ENCODE results near the gene LMAN1. TPM values are rescaled to one million over a fixed set of nuclear protein-coding genes. Genes with fewer than 3 reads are reported as not detected.

The LMAN1 gene
- total RNA-seq, 2 donors from 2014 or later: 86.6 to 86.7 TPM

DNA sequence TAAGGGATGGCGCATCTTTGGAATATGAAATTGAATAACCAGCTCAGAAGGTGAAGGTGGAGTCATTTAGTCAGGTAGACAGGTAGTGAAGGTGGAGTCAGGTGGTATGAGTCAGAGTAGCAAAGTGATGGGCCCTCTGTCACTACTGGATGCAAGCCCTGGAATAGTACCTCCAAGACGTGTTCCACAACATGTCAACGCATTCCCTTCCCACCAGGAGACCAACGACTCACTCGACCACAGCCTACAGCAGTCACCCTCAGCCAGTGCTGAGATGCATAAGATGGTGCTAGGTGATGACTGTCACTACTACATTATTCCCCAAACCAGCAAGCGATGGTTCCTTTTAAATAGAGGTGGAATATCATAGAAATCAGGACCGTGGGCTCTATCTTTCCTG is 47.4 kb downstream of the LMAN1 start:
- Histone ChIP-seq H3K9me3 (no peaks in the 10 kb centered on the region), H3K27me3 (peaks cover 0 to 7% of the 10 kb centered on the region in 2 donors), H3K4me3 (no peak overlapping the region), H3K36me3 (replicated peaks in 1 of 2; ENCODE audit: insufficient read depth in 1 of 2, low read depth in 2 of 2) (no peaks in the 10 kb centered on the region), H3K27ac (no peak overlapping the region), H3K4me1 (peaks cover 13% of the 10 kb centered on the region)
- WGBS, 2 donors: 78 to 82% methylated on average over 7 of the region's 7 CpGs
- no peak for DNase-seq
- no peak for ATAC-seq
- TF ChIP-seq, protein P1, sequence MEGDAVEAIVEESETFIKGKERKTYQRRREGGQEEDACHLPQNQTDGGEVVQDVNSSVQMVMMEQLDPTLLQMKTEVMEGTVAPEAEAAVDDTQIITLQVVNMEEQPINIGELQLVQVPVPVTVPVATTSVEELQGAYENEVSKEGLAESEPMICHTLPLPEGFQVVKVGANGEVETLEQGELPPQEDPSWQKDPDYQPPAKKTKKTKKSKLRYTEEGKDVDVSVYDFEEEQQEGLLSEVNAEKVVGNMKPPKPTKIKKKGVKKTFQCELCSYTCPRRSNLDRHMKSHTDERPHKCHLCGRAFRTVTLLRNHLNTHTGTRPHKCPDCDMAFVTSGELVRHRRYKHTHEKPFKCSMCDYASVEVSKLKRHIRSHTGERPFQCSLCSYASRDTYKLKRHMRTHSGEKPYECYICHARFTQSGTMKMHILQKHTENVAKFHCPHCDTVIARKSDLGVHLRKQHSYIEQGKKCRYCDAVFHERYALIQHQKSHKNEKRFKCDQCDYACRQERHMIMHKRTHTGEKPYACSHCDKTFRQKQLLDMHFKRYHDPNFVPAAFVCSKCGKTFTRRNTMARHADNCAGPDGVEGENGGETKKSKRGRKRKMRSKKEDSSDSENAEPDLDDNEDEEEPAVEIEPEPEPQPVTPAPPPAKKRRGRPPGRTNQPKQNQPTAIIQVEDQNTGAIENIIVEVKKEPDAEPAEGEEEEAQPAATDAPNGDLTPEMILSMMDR (IDR thresholded peaks at IDR 0.05): no peak
- no peak for TF ChIP-seq POLR2A (IDR thresholded peaks at IDR 0.05)
- intact Hi-C loops (cut with DNase I): no loop called here

DNA sequence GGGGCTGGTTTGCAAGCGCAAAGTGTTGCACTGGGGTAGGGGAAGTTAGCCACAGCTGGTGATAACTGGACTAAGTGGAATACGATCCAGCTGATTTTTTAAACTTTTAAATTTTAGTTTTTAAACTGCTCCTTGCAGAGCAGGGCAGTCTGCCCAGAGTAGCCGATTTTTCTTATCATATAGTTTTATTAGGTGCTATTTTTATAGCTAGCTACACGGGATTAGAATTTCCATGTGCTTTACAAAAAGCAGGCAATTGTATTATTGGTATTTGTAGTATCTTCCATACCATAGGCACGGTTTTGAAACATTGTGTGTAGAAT is 50.2 kb downstream of the LMAN1 start:
- H3K27ac ChIP-seq: no peak overlapping the region
- ATAC-seq (no peak), DNase-seq (no peak)
- no peaks in the 10 kb centered on the region for H3K36me3 ChIP-seq (replicated peaks in 1 of 2; ENCODE audit: insufficient read depth in 1 of 2, low read depth in 2 of 2)
- intact Hi-C loops (cut with DNase I): loop anchor here (5.0 kb wide), 1 partner anchor 93 kb away; no protein-coding TSS in a partner anchor
- peaks cover 0 to 7% of the 10 kb centered on the region in 2 donors for H3K27me3 ChIP-seq
- H3K4me3 ChIP-seq: no peak overlapping the region
- 2% methylated on average over 5 of the region's 5 CpGs for WGBS, 2 donors
- H3K4me1 ChIP-seq: peaks cover 13% of the 10 kb centered on the region
- no peak for TF ChIP-seq POLR2A (IDR thresholded peaks at IDR 0.05)
- TF ChIP-seq, protein P1 (IDR thresholded peaks at IDR 0.05): no peak
- H3K9me3 ChIP-seq: no peaks in the 10 kb centered on the region

DNA sequence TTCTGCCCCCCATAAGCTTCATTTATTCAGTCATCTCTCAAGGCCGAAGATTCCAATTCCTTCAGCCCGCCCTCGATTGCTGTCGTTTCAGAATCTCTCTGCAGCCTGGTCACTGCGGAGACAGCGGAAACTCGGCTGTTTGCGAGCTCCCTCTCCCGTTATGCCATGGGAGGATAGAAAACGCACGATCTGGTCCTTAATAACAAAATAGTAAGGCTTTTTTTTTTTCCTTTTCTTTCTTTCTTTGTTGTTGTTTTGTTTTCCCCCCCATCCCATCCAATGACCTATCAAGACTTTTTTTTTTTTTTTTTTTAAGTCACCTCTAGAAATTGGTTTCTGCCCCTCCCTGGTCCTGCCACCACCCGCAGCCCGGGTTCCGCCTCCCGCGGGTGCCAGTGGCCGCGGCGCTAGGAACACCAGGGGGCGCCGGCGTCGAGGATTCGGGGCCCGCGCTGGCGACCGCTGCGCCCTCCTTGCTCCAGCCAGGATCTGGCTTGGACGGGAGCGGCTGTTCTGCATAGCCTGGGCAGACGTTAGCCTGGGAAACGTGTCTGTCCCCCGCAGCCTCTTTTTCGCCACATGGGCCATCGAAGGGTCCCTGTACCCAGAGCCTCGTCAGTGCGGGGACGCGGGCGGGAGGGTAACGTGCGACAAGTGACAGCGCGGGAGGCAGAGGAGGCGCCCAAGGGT is 50.7 kb downstream of the LMAN1 start:
- Histone ChIP-seq H3K27ac (no peak overlapping the region), H3K9me3 (no peaks in the 10 kb centered on the region), H3K4me1 (peaks cover 13% of the 10 kb centered on the region), H3K36me3 (replicated peaks in 1 of 2; ENCODE audit: insufficient read depth in 1 of 2, low read depth in 2 of 2) (no peaks in the 10 kb centered on the region), H3K27me3 (peaks cover 0 to 7% of the 10 kb centered on the region in 2 donors), H3K4me3 (no peak overlapping the region)
- ATAC-seq (peak; percentile 97), DNase-seq (peak; percentile 73 to 84 (median 75))
- no peak for TF ChIP-seq POLR2A (IDR thresholded peaks at IDR 0.05)
- TF ChIP-seq, protein P1 (IDR thresholded peaks at IDR 0.05): peak; percentile 75 to 90 (median 83)
- 2 to 3% methylated on average over 34 to 46 of the region's 46 CpGs for WGBS, 2 donors
- intact Hi-C loops (cut with DNase I): loop anchor here (5.0 kb wide), 1 partner anchor 94 kb away; no protein-coding TSS in a partner anchor

DNA sequence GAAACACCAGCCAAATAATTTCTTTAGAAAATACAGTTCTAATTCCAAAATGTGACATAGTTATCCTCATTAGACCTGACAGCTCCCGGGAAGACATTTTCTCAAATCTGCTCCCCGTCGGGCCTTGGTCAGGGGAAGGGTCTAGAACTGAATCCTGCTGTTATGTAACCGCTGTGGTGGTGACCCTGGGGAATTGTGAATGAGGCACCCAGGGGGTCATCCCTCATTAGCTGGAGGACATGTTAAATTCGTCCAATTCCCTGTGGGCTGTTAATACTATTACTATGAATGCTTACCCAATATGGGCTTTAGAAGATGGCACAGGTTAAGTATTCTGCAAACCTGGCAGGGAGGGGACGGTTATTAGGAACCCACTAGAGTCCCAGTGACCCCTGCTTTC is 52.4 kb downstream of the LMAN1 start:
- H3K9me3 ChIP-seq: no peaks in the 10 kb centered on the region
- WGBS, 2 donors: 73 to 77% methylated on average over 6 of the region's 6 CpGs
- no peaks in the 10 kb centered on the region for H3K36me3 ChIP-seq (replicated peaks in 1 of 2; ENCODE audit: insufficient read depth in 1 of 2, low read depth in 2 of 2)
- TF ChIP-seq, protein P1 (IDR thresholded peaks at IDR 0.05): no peak
- no peak for TF ChIP-seq POLR2A (IDR thresholded peaks at IDR 0.05)
- intact Hi-C loops (cut with DNase I): loop anchor here (5.0 kb wide), 1 partner anchor 96 kb away; no protein-coding TSS in a partner anchor
- DNase-seq: no peak
- ATAC-seq: no peak
- H3K27me3 ChIP-seq: peaks cover 0 to 7% of the 10 kb centered on the region in 2 donors
- no peak overlapping the region for H3K4me3 ChIP-seq
- H3K4me1 ChIP-seq: peaks cover 13% of the 10 kb centered on the region
- H3K27ac ChIP-seq: no peak overlapping the region

DNA sequence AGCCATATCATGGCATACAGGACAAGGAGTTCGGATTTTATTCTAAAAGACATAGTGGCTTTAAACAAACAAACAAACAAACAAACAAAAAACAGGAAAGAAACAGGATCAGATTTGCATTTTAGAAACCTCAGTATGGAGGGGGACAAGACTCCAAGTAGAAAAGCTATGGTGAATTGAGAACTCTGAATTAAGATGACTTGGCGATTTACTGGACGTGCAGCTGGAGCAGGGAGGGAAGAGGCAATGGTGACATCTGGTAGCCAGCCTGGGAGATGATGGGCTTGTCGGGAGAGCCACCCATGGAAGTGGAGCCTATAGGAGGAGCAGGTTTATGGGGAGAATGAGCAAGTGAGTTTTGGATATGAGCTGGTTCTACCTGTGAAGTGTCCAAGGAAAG is 53.8 kb downstream of the LMAN1 start:
- ATAC-seq (no peak), DNase-seq (no peak)
- TF ChIP-seq, protein P1 (IDR thresholded peaks at IDR 0.05): no peak
- no peak for TF ChIP-seq POLR2A (IDR thresholded peaks at IDR 0.05)
- Histone ChIP-seq H3K27me3 (peaks cover 0 to 6% of the 10 kb centered on the region in 2 donors), H3K36me3 (replicated peaks in 1 of 2; ENCODE audit: insufficient read depth in 1 of 2, low read depth in 2 of 2) (no peaks in the 10 kb centered on the region), H3K27ac (no peak overlapping the region), H3K4me1 (peaks cover 13% of the 10 kb centered on the region), H3K9me3 (no peaks in the 10 kb centered on the region), H3K4me3 (no peak overlapping the region)
- intact Hi-C loops (cut with DNase I): loop anchor here (5.0 kb wide), 1 partner anchor 97 kb away; no protein-coding TSS in a partner anchor
- WGBS, 2 donors: 56 to 70% methylated on average over 4 of the region's 4 CpGs

Measured in body of pancreas (tissue), 4 donors.